AG09309 (cell line): ENCODE results near the gene RNF227.

Source experiments
- DNase-seq: peaks from one replicate; pipeline ENCODE4 v3.0.0-alpha.2; 2010; ENCODE audit warnings: low read depth
- H3K4me3 ChIP-seq: 2 replicates; pipeline ENCODE4 v1.5.1; 2011; ENCODE audit warnings: mild to moderate bottlenecking, low read depth, low read length, moderate library complexity; ENCODE audit not compliant: control insufficient read depth
- CTCF ChIP-seq: IDR thresholded peaks from 2 replicates; pipeline ENCODE4 v1.5.1; 2011; ENCODE audit warnings: mild to moderate bottlenecking, low read depth, low read length, inconsistent platforms; ENCODE audit not compliant: insufficient read depth, control insufficient read depth; ENCODE audit errors: missing control alignments

The RNF227 gene

GRCh38 chr17:7916385-7916682 is 245 bp upstream of the RNF227 start:
- no peak for DNase-seq
- peak overlapping the region; percentile 50 for H3K4me3 ChIP-seq

GRCh38 chr17:7915179-7915610 is 894 bp downstream of the RNF227 start:
- no peak for TF ChIP-seq CTCF
- no peak for DNase-seq
- peak overlapping the region; percentile 49 for H3K4me3 ChIP-seq

More at GRCh38 chr17:7916385-7916682, 245 bp upstream of the RNF227 start:
- no peak for TF ChIP-seq CTCF

GRCh38 chr17:7912927-7913524 is 3.1 kb downstream of the RNF227 start:
- DNase-seq, result no peak
- peak; percentile 79 for TF ChIP-seq CTCF
- H3K4me3 ChIP-seq, result no peak overlapping the region

DNA sequence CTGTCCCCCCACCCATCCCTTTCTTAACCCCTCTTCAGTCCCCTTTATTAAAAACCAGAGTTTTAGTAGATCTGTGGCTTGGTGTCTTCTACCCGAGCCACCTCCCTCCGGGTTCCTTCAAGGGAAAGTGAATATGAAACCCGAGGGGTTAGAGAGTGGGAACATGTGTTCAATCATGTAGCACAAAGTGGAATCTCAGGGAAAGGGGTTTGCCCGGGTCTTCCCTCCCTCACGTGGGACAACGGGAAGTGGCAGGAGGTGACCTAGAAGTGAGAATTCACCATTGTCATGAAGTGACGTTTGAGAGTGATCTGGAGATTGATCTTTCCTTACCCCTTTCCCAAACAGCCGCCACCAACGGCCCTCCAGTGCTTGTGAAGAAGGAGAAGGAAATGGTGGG is 5.0 kb downstream of the RNF227 start:
- DNase-seq, result no peak
- TF ChIP-seq CTCF, result no peak
- H3K4me3 ChIP-seq, result no peak overlapping the region

DNA sequence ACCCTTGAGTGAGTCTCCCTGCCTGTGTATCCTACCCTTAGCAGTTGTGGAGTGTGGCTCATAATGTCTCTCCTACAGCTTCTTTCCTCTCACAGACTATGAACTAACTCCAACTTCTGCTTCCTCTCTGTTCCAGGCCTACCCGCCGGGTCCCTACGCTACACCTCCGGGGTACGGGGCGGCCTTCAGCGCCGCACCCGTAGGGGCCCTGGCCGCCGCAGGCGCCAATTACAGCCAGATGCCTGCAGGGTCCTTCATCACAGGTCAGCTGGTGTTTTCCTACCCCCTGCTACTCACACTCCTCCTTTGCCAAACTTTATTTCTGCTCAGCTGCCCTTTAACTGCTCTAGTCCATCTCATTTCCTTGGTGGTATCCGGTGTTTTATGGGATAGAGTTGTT is 5.4 kb downstream of the RNF227 start:
- no peak overlapping the region for H3K4me3 ChIP-seq
- no peak for TF ChIP-seq CTCF
- no peak for DNase-seq

DNA sequence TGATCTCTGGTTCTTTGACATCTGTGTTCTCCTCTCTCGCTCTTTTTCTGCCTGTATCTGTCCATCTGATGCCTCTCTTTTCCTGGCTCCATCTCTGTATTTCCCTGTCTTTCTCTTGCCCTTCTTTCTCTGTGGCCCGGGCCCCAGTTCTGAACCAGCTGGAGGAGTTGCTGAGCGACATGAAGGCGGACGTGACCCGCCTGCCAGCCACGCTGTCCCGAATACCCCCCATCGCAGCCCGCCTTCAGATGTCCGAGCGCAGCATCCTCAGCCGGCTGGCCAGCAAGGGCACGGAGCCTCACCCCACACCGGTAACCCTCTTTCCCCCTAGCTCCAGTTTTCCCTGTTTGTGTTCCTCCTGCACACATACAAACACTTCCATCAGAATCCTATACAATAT is 5.8 kb downstream of the RNF227 start:
- no peak overlapping the region for H3K4me3 ChIP-seq
- no peak for TF ChIP-seq CTCF
- DNase-seq, result no peak

- no peak overlapping the region for H3K4me3 ChIP-seq
- no peak for DNase-seq
- no peak for TF ChIP-seq CTCF
Measured at GRCh38 chr17:7909089-7909488, 7.0 kb downstream of the RNF227 start.
